Hepatocyte (in vitro differentiated cells): ENCODE data around the gene GAS2L1. TPM values are rescaled to one million over a fixed set of nuclear protein-coding genes. Genes with fewer than 3 reads are reported as not detected.

Experiments used
- DNase-seq: peaks from one replicate; pipeline ENCODE4 v3.0.0-alpha.2; 2016; ENCODE audit warnings: low spot score
- H2AFZ ChIP-seq: fragments of 200-600 bp; sonication (generic); 2 replicates; pipeline ENCODE4 v1.6.0; 2016; ENCODE audit warnings: antibody characterized with exemption, mild to moderate bottlenecking
- H3K27ac ChIP-seq: fragments of 200-600 bp; sonication (generic); 2 replicates; pipeline ENCODE4 v1.5.1; 2016; ENCODE audit warnings: mild to moderate bottlenecking
- H3K27me3 ChIP-seq: fragments of 200-600 bp; sonication (generic); 2 replicates; pipeline ENCODE4 v1.6.1; 2016
- H3K36me3 ChIP-seq: fragments of 200-600 bp; sonication (generic); replicated peaks from 2 replicates; pipeline ENCODE4 v1.5.1; 2016; ENCODE audit warnings: low read depth; ENCODE audit not compliant: insufficient read depth
- H3K4me1 ChIP-seq: fragments of 200-600 bp; sonication (generic); 2 replicates; pipeline ENCODE4 v1.5.1; 2016; ENCODE audit warnings: mild to moderate bottlenecking, moderate library complexity; ENCODE audit not compliant: insufficient read depth
- H3K4me2 ChIP-seq: fragments of 200-600 bp; sonication (generic); 2 replicates; pipeline ENCODE4 v1.6.0; 2016
- H3K4me3 ChIP-seq: fragments of 200-600 bp; sonication (generic); 2 replicates; pipeline ENCODE4 v1.5.1; 2016; ENCODE audit warnings: mild to moderate bottlenecking
- H3K79me2 ChIP-seq: fragments of 200-600 bp; sonication (generic); 2 replicates; pipeline ENCODE4 v1.6.0; 2017; ENCODE audit warnings: mild to moderate bottlenecking
- H3K9me2 ChIP-seq: fragments of 200-600 bp; sonication (generic); replicated peaks from 2 replicates; pipeline ENCODE4 v1.6.0; 2017; ENCODE audit warnings: mild to moderate bottlenecking; ENCODE audit not compliant: insufficient read depth
- H3K9me3 ChIP-seq: fragments of 200-600 bp; sonication (generic); 2 replicates; pipeline ENCODE4 v1.5.1; 2016; ENCODE audit warnings: low read depth, mild to moderate bottlenecking
- H4K20me1 ChIP-seq: fragments of 200-600 bp; sonication (generic); 2 replicates; pipeline ENCODE4 v1.6.0; 2016; ENCODE audit warnings: mild to moderate bottlenecking; ENCODE audit not compliant: insufficient read depth, poor library complexity, severe bottlenecking
- EZH2 ChIP-seq: fragments of 200-600 bp; sonication (generic); IDR thresholded peaks from 2 replicates; pipeline ENCODE4 v1.6.1; 2016; ENCODE audit warnings: antibody characterized with exemption, mild to moderate bottlenecking, borderline replicate concordance
- EZH2phosphoT487 ChIP-seq: fragments of 200-600 bp; sonication (generic); IDR thresholded peaks from one replicate; pipeline ENCODE4 v1.6.1; 2018; ENCODE audit warnings: antibody characterized with exemption, mild to moderate bottlenecking, low read depth, moderate library complexity; ENCODE audit not compliant: unreplicated experiment, severe bottlenecking
- WGBS: methylation state at CpG from one replicate; pipeline ENCODE4 v1.1.6; 2016; ENCODE audit warnings: low lambda C conversion rate; ENCODE audit errors: missing lambda C conversion rate; 5-methylcytosine and 5-hydroxymethylcytosine counted together
- polyA plus RNA-seq: library from polyadenylated mRNA; unstranded; fragments of >200 nt; fragmentation: Nextera tagmentation; extraction: Ambion mirVana; gene quantifications from 2 replicates; pipeline ENCODE4 v1.2.1, GENCODE V29; 2016
- total RNA-seq: library from RNA; depleted of rRNA; stranded (reverse); fragments of >200 nt; gene quantifications from 2 replicates; pipeline ENCODE4 v1.2.3, GENCODE V29; 2014
- TF ChIP-seq, protein P1 (sequence below): fragments of 200-600 bp; sonication (generic); IDR thresholded peaks from 2 replicates; pipeline ENCODE4 v1.5.1; 2016; ENCODE audit warnings: antibody characterized with exemption, mild to moderate bottlenecking; ENCODE audit not compliant: poor library complexity

GAS2L1 gene
- total and polyA plus RNA-seq, 2 experiments from 2014 or later, result 10.4 to 46.0 TPM

- H2AFZ ChIP-seq, result no peak overlapping the region
- no peaks in the 10 kb centered on the region for H3K36me3 ChIP-seq
- no peaks in the 10 kb centered on the region for H4K20me1 ChIP-seq
- no peaks in the 10 kb centered on the region for H3K9me3 ChIP-seq
- 73% methylated on average over 17 of the region's 18 CpGs for WGBS
- no peak for DNase-seq
- no peaks in the 10 kb centered on the region for H3K79me2 ChIP-seq
- peak overlapping the region; percentile 85 for H3K4me2 ChIP-seq
- peaks cover 7% of the 10 kb centered on the region for H3K4me1 ChIP-seq
- H3K27ac ChIP-seq, result no peak overlapping the region
- H3K4me3 ChIP-seq, result no peak overlapping the region
- H3K9me2 ChIP-seq, result no peaks in the 10 kb centered on the region
- TF ChIP-seq, protein P1, sequence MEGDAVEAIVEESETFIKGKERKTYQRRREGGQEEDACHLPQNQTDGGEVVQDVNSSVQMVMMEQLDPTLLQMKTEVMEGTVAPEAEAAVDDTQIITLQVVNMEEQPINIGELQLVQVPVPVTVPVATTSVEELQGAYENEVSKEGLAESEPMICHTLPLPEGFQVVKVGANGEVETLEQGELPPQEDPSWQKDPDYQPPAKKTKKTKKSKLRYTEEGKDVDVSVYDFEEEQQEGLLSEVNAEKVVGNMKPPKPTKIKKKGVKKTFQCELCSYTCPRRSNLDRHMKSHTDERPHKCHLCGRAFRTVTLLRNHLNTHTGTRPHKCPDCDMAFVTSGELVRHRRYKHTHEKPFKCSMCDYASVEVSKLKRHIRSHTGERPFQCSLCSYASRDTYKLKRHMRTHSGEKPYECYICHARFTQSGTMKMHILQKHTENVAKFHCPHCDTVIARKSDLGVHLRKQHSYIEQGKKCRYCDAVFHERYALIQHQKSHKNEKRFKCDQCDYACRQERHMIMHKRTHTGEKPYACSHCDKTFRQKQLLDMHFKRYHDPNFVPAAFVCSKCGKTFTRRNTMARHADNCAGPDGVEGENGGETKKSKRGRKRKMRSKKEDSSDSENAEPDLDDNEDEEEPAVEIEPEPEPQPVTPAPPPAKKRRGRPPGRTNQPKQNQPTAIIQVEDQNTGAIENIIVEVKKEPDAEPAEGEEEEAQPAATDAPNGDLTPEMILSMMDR, result no peak
- no peak for TF ChIP-seq EZH2
- TF ChIP-seq EZH2phosphoT487, result no peak
- peaks cover 37% of the 10 kb centered on the region for H3K27me3 ChIP-seq
Measured at GRCh38 chr22:29316141-29316828, 9.8 kb downstream of the GAS2L1 start.

DNA sequence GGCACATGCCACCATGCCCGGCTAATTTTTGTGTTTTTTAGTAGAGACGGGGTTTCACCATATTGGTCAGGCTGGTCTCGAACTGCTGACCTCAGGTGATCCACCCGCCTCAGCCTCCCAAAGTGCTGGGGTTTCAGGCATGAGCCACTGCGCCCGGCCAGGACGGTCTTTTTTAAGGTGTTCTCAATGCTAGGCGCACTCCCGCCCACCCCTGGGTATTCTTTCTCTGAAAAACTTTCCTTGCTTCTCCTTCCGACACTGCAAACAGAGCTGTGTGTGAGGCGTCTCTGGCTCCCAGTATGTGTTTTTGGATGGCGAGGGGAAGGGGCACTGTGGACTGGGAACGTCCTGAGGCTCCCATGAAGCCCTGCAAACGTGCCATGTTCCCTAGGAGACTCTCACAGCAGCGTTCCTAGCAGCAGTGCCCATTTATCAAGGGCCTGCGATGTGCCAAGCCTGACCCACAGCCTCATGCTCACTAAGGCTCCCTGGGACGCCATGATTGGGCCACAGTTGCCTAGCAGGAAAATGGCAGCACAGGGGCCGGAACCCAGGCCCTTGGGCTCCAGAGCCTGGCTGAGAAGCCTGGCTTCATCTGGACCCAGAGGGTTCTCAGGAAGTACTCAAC, 11.5 kb downstream of the GAS2L1 start:
- Histone ChIP-seq H4K20me1 (no peaks in the 10 kb centered on the region), H2AFZ (no peak overlapping the region), H3K4me2 (no peak overlapping the region), H3K27me3 (peaks cover 34% of the 10 kb centered on the region), H3K4me1 (peaks cover 7% of the 10 kb centered on the region), H3K9me3 (no peaks in the 10 kb centered on the region), H3K4me3 (no peak overlapping the region), H3K9me2 (no peaks in the 10 kb centered on the region), H3K79me2 (no peaks in the 10 kb centered on the region), H3K27ac (no peak overlapping the region), H3K36me3 (no peaks in the 10 kb centered on the region)
- DNase-seq, result no peak
- 94% methylated on average over 18 of the region's 18 CpGs for WGBS
- TF ChIP-seq EZH2, result no peak
- TF ChIP-seq EZH2phosphoT487, result no peak
- TF ChIP-seq, protein P1, result no peak

- no peak for TF ChIP-seq EZH2phosphoT487
- TF ChIP-seq, protein P1, result no peak
- TF ChIP-seq EZH2, result no peak
- WGBS, result 93% methylated on average over 2 of the region's 2 CpGs
- Histone ChIP-seq H2AFZ (no peak overlapping the region), H3K4me1 (peaks cover 7% of the 10 kb centered on the region), H3K9me3 (no peaks in the 10 kb centered on the region), H3K27ac (no peak overlapping the region), H4K20me1 (no peaks in the 10 kb centered on the region), H3K27me3 (peaks cover 23% of the 10 kb centered on the region), H3K4me3 (no peak overlapping the region), H3K36me3 (no peaks in the 10 kb centered on the region), H3K79me2 (no peaks in the 10 kb centered on the region), H3K9me2 (no peaks in the 10 kb centered on the region), H3K4me2 (no peak overlapping the region)
- DNase-seq, result no peak
Measured at GRCh38 chr22:29319072-29319471, 12.6 kb downstream of the GAS2L1 start.
